Vagina (tissue), 2 donors: ENCODE results near the gene TTBK1.

Experiments used
- CTCF ChIP-seq, 3 experiments: fragments of 450-650 bp in 2 of 3; fragments of 200-600 bp in 1 of 3; sonication (generic) in 1 of 3; IDR thresholded peaks; one replicate each; pipeline ENCODE4 v1.5.1; 2017 to 2019; ENCODE audit warnings: antibody characterized with exemption in 3 of 3, mild to moderate bottlenecking in 2 of 3, moderate library complexity in 2 of 3
- POLR2A ChIP-seq, 2 donors: fragments of 450-650 bp; IDR thresholded peaks; one replicate each; pipeline ENCODE4 v1.6.1; 2017; ENCODE audit warnings: antibody characterized with exemption in 2 of 2, mild to moderate bottlenecking in 2 of 2, moderate library complexity in 2 of 2
- POLR2AphosphoS5 ChIP-seq, 2 donors: sonication (generic); formaldehyde crosslinking; IDR thresholded peaks; one replicate each; pipeline ENCODE4 v1.9.0; 2017; ENCODE audit warnings: antibody characterized with exemption in 2 of 2, mild to moderate bottlenecking in 2 of 2, low read depth in 1 of 2; ENCODE audit not compliant: insufficient read depth in 1 of 2

- no peak for TF ChIP-seq CTCF (IDR thresholded peaks at IDR 0.05)
- no peak for TF ChIP-seq POLR2AphosphoS5 (IDR thresholded peaks at IDR 0.05; ENCODE audit: insufficient read depth in 1 of 2, low read depth in 1 of 2)
- no peak for TF ChIP-seq POLR2A (IDR thresholded peaks at IDR 0.05)
Observed at GRCh38 chr6:43286980-43287716, 43.9 kb downstream of the TTBK1 start.
